ENCODE measurements around the gene RBM17.

RBM17 gene

DNA sequence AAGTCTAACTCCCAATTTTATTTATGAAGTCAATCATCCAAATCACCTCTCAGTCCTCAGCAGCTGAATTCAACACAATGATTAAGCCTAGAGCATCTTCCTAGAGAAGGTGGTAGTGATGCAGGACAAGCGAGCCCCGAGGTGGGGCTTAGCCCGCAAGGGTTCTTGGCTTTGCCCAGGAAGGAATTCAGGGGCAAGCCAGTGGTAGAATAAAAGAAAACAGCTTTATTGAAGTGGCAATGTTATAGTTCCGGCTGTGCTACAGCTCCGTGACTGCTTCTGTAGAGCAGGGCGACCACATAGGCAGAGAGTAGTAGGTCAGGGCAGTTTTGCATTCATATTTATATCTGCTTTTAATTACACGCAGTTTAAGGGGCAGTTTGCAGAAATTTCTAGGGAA lies 44.8 kb upstream of the RBM17 start:
- no peaks in the 10 kb centered on the region for H4K20me1 ChIP-seq (ENCODE audit: insufficient read depth, low read length)
- H3K4me2 ChIP-seq (ENCODE audit: low read length), result peak overlapping the region; percentile 40
- H3K27ac ChIP-seq (ENCODE audit: low read depth, low read length, poor library complexity, severe bottlenecking), result no peak overlapping the region
- peaks cover 40% of the 10 kb centered on the region for H3K36me3 ChIP-seq (ENCODE audit: insufficient read depth, low read length)
- H3K4me1 ChIP-seq (ENCODE audit: insufficient read depth, low read length, severe bottlenecking), result peaks cover 50% of the 10 kb centered on the region
- H3K9me3 ChIP-seq (ENCODE audit: low read length), result no peaks in the 10 kb centered on the region
- 0 out of 2 replicates have a peak, but pooled peaks cover 2% of the 10 kb centered on the region for H3F3A ChIP-seq (ENCODE audit: insufficient read depth, low read length)
- H3K4me3 ChIP-seq (ENCODE audit: low read depth, low read length, poor library complexity, severe bottlenecking), result no peak overlapping the region
- H3K27me3 ChIP-seq (ENCODE audit: insufficient read depth, low read length), result no peaks in the 10 kb centered on the region
- no peak overlapping the region for H3K9ac ChIP-seq (ENCODE audit: low read length)
- H3K9me2 ChIP-seq (ENCODE audit: low read depth, low read length), result no peaks in the 10 kb centered on the region
- no peaks in the 10 kb centered on the region for H3K79me2 ChIP-seq (ENCODE audit: insufficient read depth, low read length)
- TF ChIP-seq CTCF (IDR thresholded peaks at IDR 0.05; ENCODE audit: low read length), result no peak
- no peak overlapping the region for H2AFZ ChIP-seq (ENCODE audit: low read length)

GRCh38 chr10:6044751-6045313 lies 44.0 kb upstream of the RBM17 start:
- no peaks in the 10 kb centered on the region for H3K79me2 ChIP-seq (ENCODE audit: insufficient read depth, low read length)
- no peaks in the 10 kb centered on the region for H3K9me3 ChIP-seq (ENCODE audit: low read length)
- H3K27ac ChIP-seq (ENCODE audit: low read depth, low read length, poor library complexity, severe bottlenecking), result peak overlapping the region; percentile 39
- TF ChIP-seq CTCF (IDR thresholded peaks at IDR 0.05; ENCODE audit: low read length), result no peak
- no peak for TF ChIP-seq EZH2 (IDR thresholded peaks at IDR 0.05; ENCODE audit: borderline replicate concordance, low read length)
- no peak overlapping the region for H2AFZ ChIP-seq (ENCODE audit: low read length)
- H3K36me3 ChIP-seq (ENCODE audit: insufficient read depth, low read length), result peaks cover 40% of the 10 kb centered on the region
- no peaks in the 10 kb centered on the region for H4K20me1 ChIP-seq (ENCODE audit: insufficient read depth, low read length)
- H3K4me1 ChIP-seq (ENCODE audit: insufficient read depth, low read length, severe bottlenecking), result peaks cover 57% of the 10 kb centered on the region
- no peaks in the 10 kb centered on the region for H3K27me3 ChIP-seq (ENCODE audit: insufficient read depth, low read length)
- 0 out of 2 replicates have a peak, but pooled peaks cover 2% of the 10 kb centered on the region for H3F3A ChIP-seq (ENCODE audit: insufficient read depth, low read length)
- no peak overlapping the region for H3K9ac ChIP-seq (ENCODE audit: low read length)
- no peak overlapping the region for H3K4me3 ChIP-seq (ENCODE audit: low read depth, low read length, poor library complexity, severe bottlenecking)
- peak overlapping the region; percentile 40; the same call in 1 of the 2 replicates for H3K4me2 ChIP-seq (ENCODE audit: low read length)
- H3K9me2 ChIP-seq (ENCODE audit: low read depth, low read length), result no peaks in the 10 kb centered on the region

DNA sequence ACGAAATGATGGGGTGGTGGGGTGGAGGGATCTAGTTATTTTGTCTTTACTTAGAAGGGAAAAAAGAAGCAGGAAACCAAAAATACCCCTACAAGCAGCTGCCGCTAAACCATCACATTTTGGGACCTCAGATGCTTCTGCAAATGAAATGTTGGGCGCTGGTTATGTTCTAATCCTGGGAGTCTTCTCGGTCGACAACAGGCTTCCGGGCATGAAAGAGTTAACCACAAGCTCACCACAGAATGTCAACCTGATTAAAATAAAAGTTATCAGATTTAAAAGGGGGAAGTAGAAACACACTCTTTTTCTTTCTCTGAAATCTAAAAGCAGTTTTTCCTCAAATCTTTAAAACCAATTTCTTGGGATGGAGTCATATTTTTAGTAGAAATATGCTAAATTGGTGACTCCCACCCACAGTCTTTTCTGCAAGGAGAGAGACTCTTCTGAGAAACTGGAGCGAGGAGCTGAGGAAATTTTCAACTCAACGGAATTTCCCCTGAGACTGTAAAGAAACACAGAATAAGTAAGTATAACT lies 43.5 kb upstream of the RBM17 start:
- Histone ChIP-seq H3K27ac (ENCODE audit: low read depth, low read length, poor library complexity, severe bottlenecking) (peak overlapping the region; percentile 39), H3K4me2 (ENCODE audit: low read length) (peak overlapping the region; percentile 40; the same call in 1 of the 2 replicates), H3K9ac (ENCODE audit: low read length) (no peak overlapping the region; the same call in 1 of the 2 replicates), H2AFZ (ENCODE audit: low read length) (no peak overlapping the region), H4K20me1 (ENCODE audit: insufficient read depth, low read length) (no peaks in the 10 kb centered on the region), H3K4me1 (ENCODE audit: insufficient read depth, low read length, severe bottlenecking) (peaks cover 62% of the 10 kb centered on the region), H3K9me3 (ENCODE audit: low read length) (no peaks in the 10 kb centered on the region), H3F3A (ENCODE audit: insufficient read depth, low read length) (0 out of 2 replicates have a peak, but pooled peaks cover 2% of the 10 kb centered on the region), H3K36me3 (ENCODE audit: insufficient read depth, low read length) (peaks cover 38% of the 10 kb centered on the region), H3K79me2 (ENCODE audit: insufficient read depth, low read length) (no peaks in the 10 kb centered on the region), H3K27me3 (ENCODE audit: insufficient read depth, low read length) (no peaks in the 10 kb centered on the region), H3K4me3 (ENCODE audit: low read depth, low read length, poor library complexity, severe bottlenecking) (no peak overlapping the region), H3K9me2 (ENCODE audit: low read depth, low read length) (no peaks in the 10 kb centered on the region)
- TF ChIP-seq EZH2 (IDR thresholded peaks at IDR 0.05; ENCODE audit: borderline replicate concordance, low read length), result no peak
- TF ChIP-seq CTCF (IDR thresholded peaks at IDR 0.05; ENCODE audit: low read length), result no peak

Data from OCI-LY1 (cell line).